ENCODE data around the gene ZKSCAN5. TPM values are rescaled to one million over a fixed set of nuclear protein-coding genes. Genes with fewer than 3 reads are reported as not detected.

Gene ZKSCAN5
- polyA plus RNA-seq, 1 donor (not counting 4 experiments of a cell fraction or from before 2014, with no cell fraction given): 8.4 TPM

GRCh38 chr7:99535667-99536066 is 31.2 kb downstream of the ZKSCAN5 start:
- dilution Hi-C loops (cut with MboI; ENCODE audit: extremely low pct_ligation_motif_present, low sequenced_read_pairs): no loop called here
- H3K27me3 ChIP-seq (ENCODE audit: control insufficient read depth, extremely low read depth, insufficient read depth, low read length): no peaks in the 10 kb centered on the region
- no peak overlapping the region for H3K4me2 ChIP-seq (ENCODE audit: control insufficient read depth, extremely low read depth, insufficient read depth, low read depth, low read length)
- H3K36me3 ChIP-seq (ENCODE audit: control insufficient read depth in 2 of 2, extremely low read depth in 1 of 2, insufficient read depth in 2 of 2, low read length in 2 of 2): peaks cover 13 to 20% of the 10 kb centered on the region in 2 experiments
- H3K9ac ChIP-seq (ENCODE audit: control insufficient read depth, extremely low read depth, insufficient read depth, low read length): no peak overlapping the region
- H4K20me1 ChIP-seq (ENCODE audit: control insufficient read depth, extremely low read depth, insufficient read depth, low read length): no peaks in the 10 kb centered on the region
- H3K4me1 ChIP-seq (ENCODE audit: control insufficient read depth, extremely low read depth, insufficient read depth, low read length): no peaks in the 10 kb centered on the region
- TF ChIP-seq CTCF (optimal IDR thresholded peaks at IDR 0.05 in 1 of 3, IDR thresholded peaks at IDR 0.05 in 1 of 3, conservative IDR thresholded peaks at IDR 0.05 in 1 of 3; ENCODE audit: extremely low read depth in 1 of 3, insufficient read depth in 2 of 3, low read length in 3 of 3) (no peak), EZH2 (IDR thresholded peaks at IDR 0.05; ENCODE audit: low read length) (no peak)
- H3K9me3 ChIP-seq (ENCODE audit: control insufficient read depth, low read depth, low read length): peaks cover 23% of the 10 kb centered on the region
- no peak for FAIRE-seq
- no peaks in the 10 kb centered on the region for H3K79me2 ChIP-seq (ENCODE audit: control insufficient read depth, insufficient read depth, low read length)
- H3K4me3 ChIP-seq (ENCODE audit: control insufficient read depth in 2 of 3, extremely low read depth in 1 of 3, insufficient read depth in 2 of 3, low read depth in 1 of 3, low read length in 3 of 3): no peak overlapping the region
- H2AFZ ChIP-seq (ENCODE audit: control insufficient read depth, low read length): no peak overlapping the region
- no peaks in the 10 kb centered on the region for H3K9me1 ChIP-seq (ENCODE audit: control insufficient read depth, extremely low read depth, insufficient read depth, low read length)
- no peak for DNase-seq (ENCODE audit: low read depth, low spot score)
- no peak overlapping the region for H3K27ac ChIP-seq (ENCODE audit: control insufficient read depth, insufficient read depth, low read length)

DNA sequence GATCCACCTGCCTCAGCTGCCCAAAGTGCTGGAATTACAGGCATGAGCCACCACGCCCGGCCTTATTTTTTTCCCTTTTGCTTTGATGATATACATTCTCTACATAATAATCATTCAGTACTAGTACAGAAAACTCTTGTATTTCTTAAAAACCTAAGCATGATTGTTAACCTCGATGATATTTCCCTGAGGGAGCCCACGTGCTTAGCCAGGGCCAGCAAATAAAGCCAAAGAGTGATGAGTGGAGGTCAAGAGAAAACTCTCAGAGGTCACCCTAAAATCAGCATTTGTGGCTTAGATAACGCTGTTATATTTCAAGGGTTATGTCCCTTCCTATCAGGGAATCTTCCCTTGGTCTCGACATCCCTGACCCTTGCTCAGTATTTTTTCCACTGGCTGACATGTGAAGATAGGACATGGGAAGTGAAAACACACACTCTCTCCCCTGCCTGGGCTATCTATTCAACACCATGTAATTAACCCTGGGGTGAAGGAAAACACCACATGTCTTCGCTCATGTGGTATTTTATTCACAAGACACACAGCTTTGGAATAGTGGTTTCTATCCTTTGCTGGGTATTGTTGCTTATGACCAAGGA is 34.9 kb downstream of the ZKSCAN5 start:
- Histone ChIP-seq H3K9me3 (ENCODE audit: control insufficient read depth, low read depth, low read length) (peaks cover 6% of the 10 kb centered on the region), H3K9ac (ENCODE audit: control insufficient read depth, extremely low read depth, insufficient read depth, low read length) (no peak overlapping the region), H3K27me3 (ENCODE audit: control insufficient read depth, extremely low read depth, insufficient read depth, low read length) (no peaks in the 10 kb centered on the region), H2AFZ (ENCODE audit: control insufficient read depth, low read length) (no peak overlapping the region), H3K27ac (ENCODE audit: control insufficient read depth, insufficient read depth, low read length) (no peak overlapping the region), H3K79me2 (ENCODE audit: control insufficient read depth, insufficient read depth, low read length) (no peaks in the 10 kb centered on the region), H3K4me2 (ENCODE audit: control insufficient read depth, extremely low read depth, insufficient read depth, low read depth, low read length) (no peak overlapping the region), H3K9me1 (ENCODE audit: control insufficient read depth, extremely low read depth, insufficient read depth, low read length) (no peaks in the 10 kb centered on the region), H3K36me3 (ENCODE audit: control insufficient read depth in 2 of 2, extremely low read depth in 1 of 2, insufficient read depth in 2 of 2, low read length in 2 of 2) (no peaks in the 10 kb centered on the region), H3K4me3 (ENCODE audit: control insufficient read depth in 2 of 3, extremely low read depth in 1 of 3, insufficient read depth in 2 of 3, low read depth in 1 of 3, low read length in 3 of 3) (no peak overlapping the region), H3K4me1 (ENCODE audit: control insufficient read depth, extremely low read depth, insufficient read depth, low read length) (no peaks in the 10 kb centered on the region), H4K20me1 (ENCODE audit: control insufficient read depth, extremely low read depth, insufficient read depth, low read length) (no peaks in the 10 kb centered on the region)
- FAIRE-seq (no peak), DNase-seq (ENCODE audit: low read depth, low spot score) (no peak)
- dilution Hi-C loops (cut with MboI; ENCODE audit: extremely low pct_ligation_motif_present, low sequenced_read_pairs): no loop called here
- no peak for TF ChIP-seq CTCF (optimal IDR thresholded peaks at IDR 0.05 in 1 of 3, IDR thresholded peaks at IDR 0.05 in 1 of 3, conservative IDR thresholded peaks at IDR 0.05 in 1 of 3; ENCODE audit: extremely low read depth in 1 of 3, insufficient read depth in 2 of 3, low read length in 3 of 3)
